GM10266 (cell line): ENCODE data around the gene MAOA.

Experiments
- DNase-seq: peaks from one replicate; pipeline ENCODE4 v3.0.0; 2012; ENCODE audit errors: extremely low spot score
- TF ChIP-seq, protein P1 (sequence below): IDR thresholded peaks from 2 replicates; pipeline ENCODE4 v1.5.1; 2012; ENCODE audit warnings: mild to moderate bottlenecking, low read depth; ENCODE audit not compliant: control insufficient read depth, insufficient read depth; ENCODE audit errors: missing control alignments

Gene MAOA

DNA sequence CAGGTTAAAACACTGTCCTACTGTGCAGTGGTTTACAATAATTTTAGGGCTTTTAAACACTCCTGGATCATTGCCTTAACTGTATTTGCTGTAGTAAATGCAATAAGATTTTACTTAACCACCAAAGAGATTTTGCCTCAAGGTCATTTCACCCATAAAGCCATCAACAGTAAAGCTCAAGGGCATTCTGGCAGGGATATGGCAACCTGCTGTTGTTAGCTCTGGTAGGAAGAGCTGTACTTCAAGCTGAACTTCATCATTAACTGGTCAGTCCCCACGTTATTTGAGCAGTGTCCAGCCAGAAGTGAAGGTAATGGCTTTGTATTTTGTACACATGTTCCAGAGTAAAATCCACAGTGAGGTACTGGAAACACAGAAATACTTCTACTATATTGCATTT is 26.9 kb upstream of the MAOA start:
- DNase-seq, result no peak
- TF ChIP-seq, protein P1, sequence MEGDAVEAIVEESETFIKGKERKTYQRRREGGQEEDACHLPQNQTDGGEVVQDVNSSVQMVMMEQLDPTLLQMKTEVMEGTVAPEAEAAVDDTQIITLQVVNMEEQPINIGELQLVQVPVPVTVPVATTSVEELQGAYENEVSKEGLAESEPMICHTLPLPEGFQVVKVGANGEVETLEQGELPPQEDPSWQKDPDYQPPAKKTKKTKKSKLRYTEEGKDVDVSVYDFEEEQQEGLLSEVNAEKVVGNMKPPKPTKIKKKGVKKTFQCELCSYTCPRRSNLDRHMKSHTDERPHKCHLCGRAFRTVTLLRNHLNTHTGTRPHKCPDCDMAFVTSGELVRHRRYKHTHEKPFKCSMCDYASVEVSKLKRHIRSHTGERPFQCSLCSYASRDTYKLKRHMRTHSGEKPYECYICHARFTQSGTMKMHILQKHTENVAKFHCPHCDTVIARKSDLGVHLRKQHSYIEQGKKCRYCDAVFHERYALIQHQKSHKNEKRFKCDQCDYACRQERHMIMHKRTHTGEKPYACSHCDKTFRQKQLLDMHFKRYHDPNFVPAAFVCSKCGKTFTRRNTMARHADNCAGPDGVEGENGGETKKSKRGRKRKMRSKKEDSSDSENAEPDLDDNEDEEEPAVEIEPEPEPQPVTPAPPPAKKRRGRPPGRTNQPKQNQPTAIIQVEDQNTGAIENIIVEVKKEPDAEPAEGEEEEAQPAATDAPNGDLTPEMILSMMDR, result no peak

DNA sequence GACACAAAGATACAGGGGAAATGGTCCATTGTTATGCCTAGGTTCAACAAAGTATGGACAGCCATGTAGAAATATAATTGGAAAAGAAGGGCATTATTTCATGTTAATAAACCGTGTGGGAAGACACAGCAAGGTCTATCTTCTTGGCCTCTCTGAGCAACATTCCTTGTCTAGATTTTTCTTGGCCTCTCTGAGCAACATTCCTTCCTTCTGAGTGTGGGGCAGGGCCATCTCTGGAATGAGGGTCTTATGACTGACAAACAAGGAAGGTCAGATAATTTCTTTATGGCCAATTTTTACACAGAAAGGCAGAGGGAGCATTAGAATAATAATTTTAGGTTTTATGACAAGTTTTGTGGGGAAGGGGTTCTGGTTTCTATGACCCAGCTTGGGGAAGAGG is 24.3 kb upstream of the MAOA start:
- TF ChIP-seq, protein P1, result no peak
- DNase-seq, result no peak

DNA sequence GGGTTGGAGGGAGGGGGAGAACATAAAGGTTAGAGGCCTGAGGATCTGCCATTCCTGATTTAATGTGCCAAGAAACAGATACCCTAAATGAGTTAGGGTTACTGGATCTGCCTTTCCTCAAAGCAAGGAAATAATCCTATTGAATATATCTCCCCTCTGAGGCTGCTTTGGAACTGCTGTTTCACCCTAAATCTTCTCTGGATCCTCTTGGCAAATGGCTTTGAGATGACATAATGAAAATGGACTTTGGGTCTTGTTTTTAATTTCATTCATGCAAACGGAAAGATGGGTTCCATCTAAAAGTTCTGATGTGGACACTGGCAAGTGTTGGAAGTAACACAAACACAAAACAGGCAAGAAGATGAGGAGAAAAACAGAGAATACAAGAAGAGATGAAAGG is 23.0 kb upstream of the MAOA start:
- no peak for DNase-seq
- TF ChIP-seq, protein P1, result no peak

DNA sequence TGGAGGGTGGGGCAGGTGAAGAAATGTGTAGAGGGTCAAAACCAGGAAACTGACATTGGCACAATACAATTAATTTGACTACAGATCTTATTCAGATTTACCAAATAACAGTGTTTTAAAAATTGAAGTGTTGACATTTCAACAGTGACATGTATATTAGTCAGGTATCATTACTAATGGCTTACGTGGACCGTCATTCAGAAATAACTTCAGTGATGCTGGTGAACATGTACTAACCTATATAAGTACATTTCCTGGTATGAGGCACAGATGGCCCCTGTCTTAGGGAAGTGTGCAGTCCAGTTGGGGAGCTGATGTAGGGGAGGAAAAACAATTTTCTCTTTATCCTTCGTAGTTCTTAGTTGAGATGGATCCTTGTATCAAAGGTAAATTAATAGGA is 22.3 kb upstream of the MAOA start:
- TF ChIP-seq, protein P1, result no peak
- DNase-seq, result no peak

DNA sequence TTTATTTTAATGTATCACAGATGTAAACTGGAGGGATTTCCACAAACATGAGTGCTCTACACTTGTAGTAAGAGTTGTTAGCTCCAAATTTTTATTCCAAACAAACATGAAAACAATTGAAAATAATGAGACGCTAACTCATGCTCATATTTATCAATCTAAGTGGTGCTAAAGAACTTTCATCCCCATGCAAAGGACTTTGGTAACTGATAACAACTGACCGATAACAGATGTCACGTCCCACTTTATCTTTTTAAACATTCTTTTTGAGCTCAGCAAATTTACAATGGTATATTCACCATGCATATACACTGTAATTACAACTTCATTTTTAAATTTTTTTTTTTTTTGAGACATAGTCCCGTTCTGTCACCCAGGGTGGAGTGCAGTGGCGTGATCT is 15.6 kb upstream of the MAOA start:
- TF ChIP-seq, protein P1, result no peak
- no peak for DNase-seq

DNA sequence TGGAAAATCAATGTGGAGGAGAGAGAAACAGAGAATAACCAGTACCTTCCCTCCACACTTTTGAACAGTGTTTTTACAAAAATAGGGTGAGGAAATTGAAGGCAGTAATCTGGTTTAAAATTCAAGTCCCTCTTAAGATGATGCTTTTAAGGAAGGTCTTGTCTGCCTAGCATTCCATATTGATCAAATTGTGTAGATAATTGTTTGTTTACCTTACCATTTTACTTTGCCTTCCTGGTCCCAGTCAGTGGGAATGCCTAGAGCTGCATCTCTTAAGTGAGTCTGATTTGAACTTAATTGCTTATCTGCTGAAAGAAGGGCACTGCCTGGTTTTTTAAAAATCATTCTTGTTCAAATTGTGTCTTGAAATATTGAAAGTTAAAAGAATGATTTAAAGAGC is 14.4 kb upstream of the MAOA start:
- no peak for DNase-seq
- TF ChIP-seq, protein P1, result no peak

DNA sequence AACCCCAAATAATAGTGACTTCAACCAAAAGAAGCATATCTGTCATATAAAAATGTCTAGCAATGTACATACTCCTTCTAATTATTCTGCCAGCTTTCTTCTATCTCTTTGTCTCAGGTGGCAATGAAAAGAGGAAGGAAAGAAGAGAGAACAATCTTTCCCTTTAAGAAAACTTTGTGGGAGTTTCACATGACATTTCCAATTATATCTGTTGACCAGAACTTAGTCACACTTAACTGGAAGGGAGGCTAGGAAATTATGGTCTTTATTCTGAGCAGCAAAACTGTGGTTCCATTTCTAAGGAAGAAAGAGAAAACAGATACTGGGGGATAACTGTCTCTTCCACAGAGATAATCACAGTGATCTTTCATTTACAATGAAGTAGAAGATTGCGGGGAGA is 12.9 kb upstream of the MAOA start:
- DNase-seq, result no peak
- TF ChIP-seq, protein P1, result no peak
